ENCODE data around the gene MYO1D. TPM values are rescaled to one million over a fixed set of nuclear protein-coding genes. Genes with fewer than 3 reads are reported as not detected.
"Not testable (repeated sequence)": the region's sequence is repeated elsewhere in the genome, so short reads cannot be mapped to it uniquely, and the experiment has no call there.

MYO1D gene
- total RNA-seq, 3 donors from 2014 or later = 166 to 495 (median 256) TPM

- TF ChIP-seq CTCF (IDR thresholded peaks at IDR 0.05) = no peak
- no peak overlapping the region for H3K4me3 ChIP-seq
- H3K9me3 ChIP-seq = no peaks in the 10 kb centered on the region
- DNase-seq (no peak), ATAC-seq (no peak)
- H3K4me1 ChIP-seq (ENCODE audit: low read depth) = peaks cover 12% of the 10 kb centered on the region
- H3K36me3 ChIP-seq (ENCODE audit: low read depth) = no peaks in the 10 kb centered on the region
- intact Hi-C loops (cut with DNase I, micrococcal nuclease) = no loop called here
These were observed 27.1 kb upstream of the MYO1D start for GRCh38 chr17:32903774-32904673.

GRCh38 chr17:32901743-32902142 is 24.8 kb upstream of the MYO1D start:
- intact Hi-C loops (cut with DNase I, micrococcal nuclease) = no loop called here
- Histone ChIP-seq H3K36me3 (ENCODE audit: low read depth) (no peaks in the 10 kb centered on the region), H3K4me1 (ENCODE audit: low read depth) (peaks cover 12% of the 10 kb centered on the region), H3K9me3 (no peaks in the 10 kb centered on the region), H3K4me3 (no peak overlapping the region)
- no peak for ATAC-seq
- no peak for TF ChIP-seq CTCF (IDR thresholded peaks at IDR 0.05)
- no peak for DNase-seq

GRCh38 chr17:32899236-32900013 is 22.5 kb upstream of the MYO1D start:
- ATAC-seq (no peak), DNase-seq (no peak)
- no peaks in the 10 kb centered on the region for H3K4me1 ChIP-seq (ENCODE audit: low read depth)
- H3K4me3 ChIP-seq = no peak overlapping the region
- intact Hi-C loops (cut with DNase I, micrococcal nuclease) = no loop called here
- no peaks in the 10 kb centered on the region for H3K36me3 ChIP-seq (ENCODE audit: low read depth)
- no peak for TF ChIP-seq CTCF (IDR thresholded peaks at IDR 0.05)
- no peaks in the 10 kb centered on the region for H3K9me3 ChIP-seq

GRCh38 chr17:32896647-32897258 is 19.8 kb upstream of the MYO1D start:
- no peaks in the 10 kb centered on the region for H3K4me1 ChIP-seq (ENCODE audit: low read depth)
- no peak overlapping the region for H3K4me3 ChIP-seq
- ATAC-seq (no peak), DNase-seq (no peak)
- no peaks in the 10 kb centered on the region for H3K9me3 ChIP-seq
- TF ChIP-seq CTCF (IDR thresholded peaks at IDR 0.05) = no peak
- intact Hi-C loops (cut with DNase I, micrococcal nuclease) = no loop called here
- no peaks in the 10 kb centered on the region for H3K36me3 ChIP-seq (ENCODE audit: low read depth)

GRCh38 chr17:32894245-32894644 is 17.3 kb upstream of the MYO1D start:
- peak; percentile 39 for ATAC-seq
- no peak for DNase-seq
- Histone ChIP-seq H3K4me1 (ENCODE audit: low read depth) (no peaks in the 10 kb centered on the region), H3K9me3 (no peaks in the 10 kb centered on the region), H3K4me3 (no peak overlapping the region), H3K36me3 (ENCODE audit: low read depth) (no peaks in the 10 kb centered on the region)
- intact Hi-C loops (cut with DNase I, micrococcal nuclease) = no loop called here
- no peak for TF ChIP-seq CTCF (IDR thresholded peaks at IDR 0.05)

GRCh38 chr17:32887410-32887809 is 10.5 kb upstream of the MYO1D start:
- intact Hi-C loops (cut with DNase I, micrococcal nuclease); ATAC-seq; H3K36me3 ChIP-seq (ENCODE audit: low read depth); H3K4me3 ChIP-seq; H3K4me1 ChIP-seq (ENCODE audit: low read depth); DNase-seq; H3K9me3 ChIP-seq: not testable (repeated sequence)

GRCh38 chr17:32886951-32887350 is 10.0 kb upstream of the MYO1D start:
- ATAC-seq; H3K4me3 ChIP-seq; H3K36me3 ChIP-seq (ENCODE audit: low read depth); H3K4me1 ChIP-seq (ENCODE audit: low read depth); H3K9me3 ChIP-seq; DNase-seq; intact Hi-C loops (cut with DNase I, micrococcal nuclease): not testable (repeated sequence)
